Measurements from ENCODE around the gene EEF2KMT.
"Not testable (repeated sequence)": the region's sequence is repeated elsewhere in the genome, so short reads cannot be mapped to it uniquely, and the experiment has no call there.

EEF2KMT gene

DNA sequence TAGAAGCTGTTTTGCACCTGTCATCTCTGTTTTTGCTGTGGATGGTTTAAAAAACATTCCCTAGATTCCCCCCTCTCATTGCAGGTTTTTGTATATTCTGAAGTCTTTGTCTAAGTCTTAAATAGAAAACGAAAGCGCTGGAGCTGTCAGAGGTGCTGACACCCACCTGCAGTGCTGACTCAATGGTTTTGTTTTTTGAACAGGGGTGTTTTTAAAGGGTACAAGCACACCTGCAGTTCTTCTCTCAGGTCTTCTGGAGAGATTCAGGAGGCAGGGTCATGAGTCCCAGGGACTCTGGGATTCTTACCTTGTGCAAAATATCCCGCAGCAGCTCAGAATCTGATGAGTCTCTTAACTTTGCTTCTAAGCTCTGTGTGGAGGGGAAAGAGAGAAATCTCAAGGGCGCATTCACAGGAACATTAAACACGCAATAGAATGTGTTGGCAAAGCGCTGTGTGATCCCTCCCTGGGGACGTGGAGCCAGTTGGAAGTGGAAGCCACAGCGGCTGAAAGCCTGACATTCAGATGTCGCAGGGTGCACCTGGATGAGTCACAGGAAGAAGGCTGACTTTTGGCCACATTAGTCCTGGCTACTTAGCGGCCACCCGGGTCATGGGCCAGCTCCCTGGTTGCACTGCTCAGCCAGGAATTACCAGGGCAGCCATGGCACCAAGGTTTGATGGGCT lies 2.3 kb downstream of the EEF2KMT start:
- DNase-seq: not testable (repeated sequence)

GRCh38 chr16:5093746-5094145 lies 3.8 kb downstream of the EEF2KMT start:
- not testable (repeated sequence) for DNase-seq

DNA sequence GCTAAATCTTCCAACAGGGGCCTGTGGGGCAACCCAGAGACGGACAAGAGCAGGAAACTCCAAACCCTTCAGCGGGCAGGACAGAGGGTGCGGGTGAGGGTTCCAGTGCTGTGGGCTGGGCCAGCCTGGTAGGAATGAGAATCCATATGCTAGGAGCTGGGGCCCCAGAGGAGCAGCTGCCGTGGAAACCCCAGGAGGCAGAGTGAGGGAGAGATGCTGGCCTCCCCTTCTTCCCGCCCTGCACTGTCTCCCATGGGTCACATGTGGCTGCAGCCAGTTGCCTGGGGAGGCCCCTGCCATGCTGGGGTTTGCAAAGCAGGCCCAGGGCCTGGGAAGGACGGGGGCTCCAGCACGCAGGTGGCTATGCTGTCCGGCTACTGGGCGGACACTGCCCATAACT lies 4.5 kb downstream of the EEF2KMT start:
- DNase-seq: not testable (repeated sequence)

GRCh38 chr16:5090592-5090991 lies 7.0 kb downstream of the EEF2KMT start:
- DNase-seq: not testable (repeated sequence)

- not testable (repeated sequence) for DNase-seq
These were observed 7.6 kb downstream of the EEF2KMT start for GRCh38 chr16:5089911-5090555.

DNA sequence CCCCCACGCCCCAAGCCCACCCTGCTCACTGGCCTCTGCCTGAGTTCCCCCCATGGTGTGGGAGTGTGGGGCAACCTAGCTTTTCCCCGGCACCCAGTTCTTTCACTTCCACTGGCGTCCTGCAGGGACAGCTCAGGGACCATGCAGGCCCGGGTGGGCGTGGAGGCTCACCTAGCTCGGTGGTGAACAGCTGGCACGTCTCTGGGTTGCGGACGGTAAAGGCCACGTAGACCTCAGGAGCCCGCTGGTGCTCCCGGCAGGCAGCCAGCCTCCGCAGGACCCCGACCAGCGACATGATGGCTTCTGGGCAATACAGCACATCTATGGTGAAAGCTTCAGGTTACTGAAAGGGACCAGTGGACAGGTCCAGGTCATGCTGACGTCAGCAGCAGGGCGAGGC lies 8.7 kb downstream of the EEF2KMT start:
- DNase-seq: not testable (repeated sequence)

DNA sequence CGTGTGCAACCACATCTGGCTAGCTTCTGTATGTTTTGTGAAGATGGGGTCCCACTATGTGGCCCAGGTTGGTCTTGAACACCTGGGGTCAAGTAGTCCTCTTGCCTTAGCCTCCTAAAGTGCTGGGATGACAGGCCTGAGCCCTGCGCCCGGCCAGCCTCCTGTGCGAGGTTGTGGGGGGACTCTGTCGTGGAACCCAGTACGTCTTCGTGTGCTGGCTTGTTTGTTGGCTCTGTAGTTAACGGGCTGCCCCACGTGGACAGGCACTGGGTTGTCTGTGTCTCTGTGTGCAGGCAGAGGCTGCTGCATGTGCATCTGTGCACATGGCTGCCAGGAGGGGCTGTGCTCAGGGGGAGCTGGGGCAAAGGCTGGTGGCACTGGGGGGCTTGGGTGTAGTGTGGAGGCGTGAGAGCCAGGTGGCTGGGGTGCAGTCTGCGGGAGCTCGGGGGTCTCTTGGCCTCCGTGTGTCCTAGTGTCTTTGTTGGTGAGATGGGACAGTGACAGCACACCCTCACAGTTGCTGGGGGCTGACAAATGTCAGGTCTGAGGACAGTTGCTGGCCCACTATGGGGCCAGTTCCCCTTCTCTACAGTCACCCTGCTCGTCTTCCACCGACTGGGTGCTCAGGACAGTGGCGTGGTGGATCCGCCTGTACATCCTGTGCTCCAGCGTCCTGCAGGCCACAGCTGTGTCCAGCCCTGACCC lies 9.4 kb downstream of the EEF2KMT start:
- DNase-seq: not testable (repeated sequence)

- not testable (repeated sequence) for DNase-seq
These were observed 11.9 kb downstream of the EEF2KMT start for GRCh38 chr16:5085716-5086115.

DNA sequence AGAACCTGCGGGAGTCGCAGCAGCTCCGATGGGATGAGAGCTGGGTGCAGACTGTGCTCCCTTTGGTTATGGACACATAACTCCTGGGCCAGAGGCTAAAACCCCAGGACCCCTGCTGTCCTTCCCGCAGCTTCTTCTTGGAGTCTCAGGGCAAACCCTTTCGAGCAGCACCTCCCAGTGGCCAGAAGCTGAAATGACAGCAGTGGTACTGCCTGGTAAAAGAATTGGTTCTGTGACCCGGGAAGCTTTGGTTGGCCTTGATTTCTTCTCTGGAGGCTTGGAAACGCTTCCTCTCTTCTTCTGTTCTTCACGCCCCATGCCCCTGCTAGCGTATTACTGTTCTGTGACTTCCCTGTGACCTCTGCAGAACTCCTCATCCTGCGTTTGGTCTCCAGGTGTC lies 12.8 kb downstream of the EEF2KMT start:
- DNase-seq: peak; percentile 40

- DNase-seq: not testable (repeated sequence)
These were observed 13.4 kb downstream of the EEF2KMT start for GRCh38 chr16:5084099-5084731.

DNA sequence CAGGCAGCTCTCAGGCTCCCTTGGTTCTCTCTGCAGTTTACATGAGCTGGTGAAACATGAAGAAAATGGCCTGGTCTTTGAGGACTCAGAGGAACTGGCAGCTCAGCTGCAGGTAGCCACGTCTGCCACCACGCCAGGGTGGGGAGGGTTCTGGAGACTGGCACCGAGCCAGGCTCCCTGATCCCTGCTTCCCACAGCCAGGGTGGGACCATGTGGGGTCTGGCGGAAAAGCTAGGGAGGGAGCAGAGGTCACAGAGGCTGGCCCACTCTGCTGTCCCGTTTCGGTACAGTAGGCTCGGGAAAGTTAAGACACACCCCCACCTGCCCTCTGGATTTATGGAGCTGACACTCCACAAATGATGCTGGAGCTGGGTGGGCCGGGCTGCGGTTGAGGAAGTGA lies 13.9 kb downstream of the EEF2KMT start:
- DNase-seq: not testable (repeated sequence)

DNA sequence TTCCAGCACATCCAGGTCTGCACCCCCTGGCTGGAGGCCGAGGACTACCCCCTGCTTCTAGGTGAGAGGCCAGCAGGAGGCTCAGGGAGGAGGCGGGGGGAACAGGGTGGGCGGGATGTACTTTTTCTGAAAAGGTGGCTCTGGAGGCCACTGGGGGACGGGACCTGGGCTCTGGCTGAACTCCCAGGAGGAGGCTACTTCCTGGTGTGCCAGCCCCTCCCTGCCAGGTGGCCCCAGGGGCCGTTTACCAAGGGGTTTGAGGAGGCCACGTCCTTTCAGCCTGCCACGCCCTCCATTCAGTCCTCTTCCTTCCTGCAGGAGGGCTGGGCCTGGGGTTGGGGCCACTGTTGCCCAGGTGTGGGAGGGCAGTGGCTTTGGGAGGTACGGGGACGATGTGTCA lies 16.6 kb downstream of the EEF2KMT start:
- DNase-seq: not testable (repeated sequence)

DNA sequence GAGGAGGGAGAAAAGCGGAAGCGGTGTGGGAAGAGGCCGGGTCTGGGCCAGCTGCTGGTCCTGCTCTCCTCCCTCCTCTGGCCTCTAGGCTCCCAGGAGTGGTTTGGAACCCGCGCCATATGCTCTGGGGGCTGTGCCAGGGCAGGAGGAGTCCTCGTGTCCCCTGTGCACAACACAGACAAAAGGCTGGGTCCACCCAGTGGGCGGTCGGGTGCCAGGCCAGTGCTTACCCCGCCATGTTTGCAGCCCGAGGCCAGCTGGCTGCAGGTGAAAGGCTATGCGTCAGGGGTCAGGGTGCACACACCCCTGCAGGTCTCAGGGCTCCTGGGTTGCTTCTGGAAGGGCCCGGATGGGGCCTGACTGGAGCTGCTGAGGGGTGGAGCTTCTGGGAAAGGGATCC lies 17.1 kb downstream of the EEF2KMT start:
- not testable (repeated sequence) for DNase-seq

DNA sequence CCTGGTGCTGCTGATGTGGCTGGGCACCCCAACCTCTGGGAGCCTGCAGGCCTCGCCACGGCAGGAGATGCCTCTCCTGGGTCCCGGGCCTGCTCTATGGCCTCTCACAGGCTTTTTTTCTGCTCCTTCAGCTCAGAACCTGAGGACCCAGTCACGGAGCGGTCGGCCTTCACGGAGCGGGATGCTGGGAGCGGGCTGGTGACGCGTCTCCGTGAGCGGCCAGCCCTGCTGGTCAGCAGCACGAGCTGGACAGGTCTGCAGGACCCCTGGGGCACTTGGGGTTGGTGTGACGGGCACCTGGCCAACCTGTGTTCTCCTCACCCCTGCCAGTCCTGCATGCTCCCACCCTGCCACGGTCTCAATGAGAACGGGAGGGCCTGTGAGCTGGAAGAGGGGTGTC lies 19.0 kb downstream of the EEF2KMT start:
- no peak for DNase-seq

DNA sequence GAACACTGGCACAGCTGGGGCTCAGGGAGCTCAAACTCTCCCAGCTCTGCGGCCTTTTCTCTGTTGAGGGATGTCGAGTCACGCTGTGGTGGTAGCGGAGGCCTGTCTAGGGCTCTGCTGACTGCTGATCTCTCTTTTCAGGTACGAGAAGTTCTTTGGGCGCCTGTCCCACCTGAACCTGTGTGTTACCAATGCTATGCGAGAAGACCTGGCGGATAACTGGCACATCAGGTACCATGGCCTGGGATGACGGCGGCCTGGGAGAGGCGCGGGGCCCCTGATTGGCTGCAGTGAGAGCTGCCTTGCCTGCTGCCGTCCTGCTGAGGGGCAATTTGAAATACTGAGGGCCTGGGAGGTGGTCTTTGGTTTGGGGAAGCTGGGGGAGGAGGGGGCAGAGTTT lies 20.3 kb downstream of the EEF2KMT start:
- no peak for DNase-seq

DNA sequence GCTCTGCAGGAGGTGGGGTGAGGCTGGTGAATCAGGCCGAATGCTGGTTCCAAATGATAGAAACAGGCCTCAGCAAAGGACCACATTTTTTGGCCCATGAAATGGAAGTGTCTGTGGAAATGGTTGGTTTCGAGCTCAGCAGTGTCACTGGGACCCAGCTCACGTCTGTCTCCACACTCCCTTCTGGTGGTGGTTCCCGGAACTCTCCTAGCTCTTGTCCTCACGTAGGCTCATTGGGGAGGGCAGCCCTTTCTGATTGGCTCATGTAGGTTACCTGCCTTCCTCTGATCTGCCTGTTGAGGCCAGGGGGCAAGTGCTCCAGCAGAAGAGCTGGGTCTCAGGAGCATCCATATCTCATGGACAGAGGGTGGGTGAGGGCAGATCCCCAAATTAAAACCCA lies 22.0 kb downstream of the EEF2KMT start:
- no peak for DNase-seq

DNA sequence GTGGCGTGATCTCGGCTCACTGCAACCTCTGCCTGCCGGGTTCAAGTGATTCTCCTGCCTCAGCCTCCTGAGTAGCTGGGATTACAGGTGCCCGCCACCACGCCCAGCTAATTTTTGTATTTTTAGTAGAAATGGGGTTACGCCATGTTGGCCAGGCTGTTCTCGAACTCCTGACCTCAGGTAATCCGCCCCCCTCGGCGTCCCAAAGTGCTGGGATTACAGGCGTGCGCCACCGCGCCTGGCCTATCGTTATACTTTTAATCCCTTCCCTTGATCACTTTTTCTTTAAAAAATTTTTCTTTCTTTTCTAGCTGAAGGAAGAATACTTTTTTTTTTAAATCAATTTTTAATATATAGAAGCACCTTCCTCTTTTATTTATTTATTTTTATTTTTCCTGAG lies 23.8 kb downstream of the EEF2KMT start:
- not testable (repeated sequence) for DNase-seq

- no peak for DNase-seq
These were observed 24.3 kb downstream of the EEF2KMT start for GRCh38 chr16:5073279-5073629.

DNA sequence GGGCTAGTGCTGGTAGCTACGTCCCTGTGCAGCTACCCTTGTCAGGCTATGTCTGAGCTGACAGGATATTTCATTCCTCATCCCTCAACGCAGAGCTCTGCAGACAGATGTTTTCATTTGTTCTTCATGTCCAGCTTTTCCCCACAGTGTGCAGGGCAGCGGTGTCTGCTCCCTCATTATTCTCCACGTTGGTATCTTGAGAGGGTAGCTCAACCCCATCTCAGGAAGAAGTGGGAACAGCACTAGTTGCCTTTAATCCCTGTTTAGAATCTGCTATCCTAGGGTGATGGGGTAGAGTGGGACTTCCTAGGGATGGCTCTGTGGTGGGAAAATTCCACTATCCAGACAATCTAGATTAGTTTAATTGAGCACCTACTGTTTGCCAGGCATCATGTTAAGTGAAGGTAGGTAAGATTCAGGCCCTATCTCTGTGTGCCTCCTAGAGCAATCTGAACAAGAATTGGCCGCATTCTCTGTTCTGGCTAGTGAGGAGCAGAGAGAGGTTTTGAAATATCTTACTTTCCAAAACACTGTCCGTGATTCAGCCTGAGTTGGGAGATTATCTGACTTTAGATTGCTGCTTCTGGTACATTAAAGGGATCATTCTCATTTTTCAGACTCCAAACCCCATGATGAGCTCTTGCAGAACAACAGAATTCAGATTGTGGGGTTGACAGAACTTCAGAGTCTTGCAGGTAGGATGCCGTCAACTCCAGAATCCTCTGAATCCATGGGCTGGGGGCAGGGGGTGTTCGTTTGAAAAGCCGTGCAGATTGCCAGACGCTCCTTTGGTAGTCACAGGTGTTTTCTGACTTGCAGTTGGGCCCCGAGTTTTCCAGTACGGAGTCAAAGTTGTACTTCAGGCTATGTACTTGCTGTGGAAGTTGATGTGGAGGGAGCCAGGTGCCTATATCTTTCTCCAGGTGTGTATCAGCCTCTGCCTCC lies 25.0 kb downstream of the EEF2KMT start:
- DNase-seq: no peak

DNA sequence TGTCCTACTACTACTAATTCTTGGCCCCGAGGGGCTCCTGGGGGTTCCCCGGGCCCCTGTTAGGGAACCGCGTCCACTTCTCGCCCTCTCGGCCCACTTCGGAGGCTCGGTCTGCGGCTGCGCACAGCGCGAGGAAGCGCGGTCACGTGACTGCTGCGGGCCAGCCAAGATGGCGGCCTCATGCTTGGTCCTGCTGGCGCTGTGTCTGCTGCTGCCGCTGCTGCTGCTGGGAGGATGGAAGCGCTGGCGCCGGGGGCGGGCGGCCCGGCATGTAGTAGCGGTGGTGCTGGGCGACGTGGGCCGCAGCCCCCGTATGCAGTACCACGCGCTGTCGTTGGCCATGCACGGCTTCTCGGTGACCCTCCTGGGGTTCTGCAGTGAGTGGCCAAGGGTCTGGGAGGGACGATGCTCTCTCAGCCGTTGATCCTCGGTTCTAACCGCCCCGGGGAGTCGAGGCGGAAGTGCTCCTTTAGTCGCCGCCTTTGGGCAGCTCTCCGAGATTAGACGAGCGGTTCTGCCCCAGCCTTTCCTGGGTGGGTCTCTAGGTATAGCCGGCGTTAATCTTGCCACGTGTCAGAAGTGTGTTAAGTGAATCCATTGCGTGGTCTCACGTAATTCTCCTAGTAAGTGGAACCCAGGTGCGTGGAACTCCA lies 25.8 kb downstream of the EEF2KMT start, which contains the start of gene ALG1:
ALG1 (plus strand) TSS at position 163 of the 653 bp plus-strand sequence; CDS start at position 170, 7 bp downstream.
- DNase-seq: peak; percentile 87

GRCh38 chr16:5071341-5071680 lies 26.3 kb downstream of the EEF2KMT start:
- no peak for DNase-seq

Measured in effector CD4-positive, alpha-beta T cell (primary cell).